ENCODE measurements around the gene PACSIN3.

GRCh38 chr11:47204637-47204989, 18.4 kb upstream of the PACSIN3 start:
- TF ChIP-seq CTCF (IDR thresholded peaks at IDR 0.05) (no peak), POLR2A (IDR thresholded peaks at IDR 0.05) (no peak)

Measured in thyroid gland (tissue), 4 donors.